Stimulated activated CD8-positive, alpha-beta memory T cell treated with anti-CD3 and anti-CD28 coated beads, Interleukin-4, amount 100 ng/mL, for 4 hours (primary cell): ENCODE measurements around the gene RIC1.
"Not testable (repeated sequence)": the region's sequence is repeated elsewhere in the genome, so short reads cannot be mapped to it uniquely, and the experiment has no call there.

Experiments used
- DNase-seq, 2 donors: peaks; one replicate each; pipeline ENCODE4 v3.0.0-alpha.2; 2020; ENCODE audit warnings: low read depth in 2 of 2, low spot score in 1 of 2

The RIC1 gene

GRCh38 chr9:5622016-5622415 lies 6.9 kb upstream of the RIC1 start:
- DNase-seq = no peak

- DNase-seq = no peak
These were observed 4.3 kb upstream of the RIC1 start for GRCh38 chr9:5624655-5625054.

- no peak for DNase-seq
These were observed 1.9 kb upstream of the RIC1 start for GRCh38 chr9:5626727-5627634.

- not testable (repeated sequence) for DNase-seq
These were observed 1.2 kb upstream of the RIC1 start for GRCh38 chr9:5627686-5628085.

GRCh38 chr9:5628183-5628529 lies 751 bp upstream of the RIC1 start:
- no peak for DNase-seq

GRCh38 chr9:5629312-5630080 lies 589 bp downstream of the RIC1 start:
- peak in 1 of 2 donors; percentile 7 for DNase-seq

- DNase-seq = no peak
These were observed 1.2 kb downstream of the RIC1 start for GRCh38 chr9:5630081-5630507.

GRCh38 chr9:5631026-5631425 lies 2.1 kb downstream of the RIC1 start:
- DNase-seq = no peak

- DNase-seq = no peak
These were observed 3.6 kb downstream of the RIC1 start for GRCh38 chr9:5632540-5632939.

- no peak for DNase-seq
These were observed 4.3 kb downstream of the RIC1 start for GRCh38 chr9:5633243-5633642.

- no peak for DNase-seq
These were observed 6.5 kb downstream of the RIC1 start for GRCh38 chr9:5635390-5635789.

GRCh38 chr9:5639816-5640215 lies 10.9 kb downstream of the RIC1 start:
- no peak for DNase-seq

- no peak for DNase-seq
These were observed 13.3 kb downstream of the RIC1 start for GRCh38 chr9:5642170-5642569.

GRCh38 chr9:5643005-5643624 lies 14.2 kb downstream of the RIC1 start:
- no peak for DNase-seq

GRCh38 chr9:5644501-5644900 lies 15.6 kb downstream of the RIC1 start:
- no peak for DNase-seq

GRCh38 chr9:5646116-5646515 lies 17.2 kb downstream of the RIC1 start:
- DNase-seq = no peak

- no peak for DNase-seq
These were observed 21.6 kb downstream of the RIC1 start for GRCh38 chr9:5650356-5651105.

GRCh38 chr9:5651246-5651645 lies 22.3 kb downstream of the RIC1 start:
- DNase-seq = no peak

GRCh38 chr9:5652821-5653220 lies 23.9 kb downstream of the RIC1 start:
- no peak for DNase-seq

- not testable (repeated sequence) for DNase-seq
These were observed 33.9 kb downstream of the RIC1 start for GRCh38 chr9:5662804-5663203.

- DNase-seq = no peak
These were observed 36.2 kb downstream of the RIC1 start for GRCh38 chr9:5665059-5665458.
